ENCODE measurements around the gene MPZL3.

GRCh38 chr11:118263695-118264568, 11.8 kb upstream of the MPZL3 start, which contains the start of gene MPZL2:
- TF ChIP-seq CTCF (IDR thresholded peaks at IDR 0.05; ENCODE audit: borderline replicate concordance, extremely low read depth, low read length, poor library complexity, severe bottlenecking) = no peak
- no peak for TF ChIP-seq EZH2 (IDR thresholded peaks at IDR 0.05; ENCODE audit: borderline replicate concordance, low read depth, low read length, severe bottlenecking)

Measured in DND-41 (cell line).